NOMO-1 treated with dmso at 0.1 percent for 144 hours (cell line): ENCODE measurements around the gene MOSPD3.
A peak's percentile ranks its signal among the peaks of the same experiment; 100 is the strongest.

Source experiments
- DNase-seq: peaks from one replicate; lab custom pipeline; 2025; ENCODE audit not compliant: unreplicated experiment; lab: John Stamatoyannopoulos, UW

MOSPD3 gene

GRCh38 chr7:100590077-100590737 is 22.1 kb upstream of the MOSPD3 start:
- DNase-seq: no peak

- no peak for DNase-seq
Observed at GRCh38 chr7:100591596-100591995, 20.7 kb upstream of the MOSPD3 start.

GRCh38 chr7:100595188-100595587 is 17.2 kb upstream of the MOSPD3 start:
- no peak for DNase-seq

GRCh38 chr7:100598425-100598824 is 13.9 kb upstream of the MOSPD3 start:
- DNase-seq: no peak

GRCh38 chr7:100599911-100600729 is 12.2 kb upstream of the MOSPD3 start:
- no peak for DNase-seq

- DNase-seq: no peak
Observed at GRCh38 chr7:100600730-100601038, 11.7 kb upstream of the MOSPD3 start.

- no peak for DNase-seq
Observed at GRCh38 chr7:100602889-100603725, 9.2 kb upstream of the MOSPD3 start.

GRCh38 chr7:100603726-100604027 is 8.7 kb upstream of the MOSPD3 start:
- DNase-seq: no peak

GRCh38 chr7:100604028-100604975 is 8.0 kb upstream of the MOSPD3 start:
- DNase-seq: peak; percentile 88

- no peak for DNase-seq
Observed at GRCh38 chr7:100604976-100605911, 7.1 kb upstream of the MOSPD3 start.

GRCh38 chr7:100606313-100606712 is 6.0 kb upstream of the MOSPD3 start:
- no peak for DNase-seq

GRCh38 chr7:100607111-100607510 is 5.2 kb upstream of the MOSPD3 start:
- DNase-seq: no peak

GRCh38 chr7:100609958-100610357 is 2.4 kb upstream of the MOSPD3 start:
- no peak for DNase-seq

GRCh38 chr7:100612730-100613390 is 520 bp downstream of the MOSPD3 start:
- DNase-seq: peak; percentile 56

GRCh38 chr7:100613412-100614175 is 1.3 kb downstream of the MOSPD3 start:
- DNase-seq: peak; percentile 56

- no peak for DNase-seq
Observed at GRCh38 chr7:100614308-100614861, 2.0 kb downstream of the MOSPD3 start.

- no peak for DNase-seq
Observed at GRCh38 chr7:100620239-100620638, 7.9 kb downstream of the MOSPD3 start.

- no peak for DNase-seq
Observed at GRCh38 chr7:100620804-100621203, 8.5 kb downstream of the MOSPD3 start.
